T-cell (primary cell): ENCODE data around the gene SMIM5. TPM values are rescaled to one million over a fixed set of nuclear protein-coding genes. Genes with fewer than 3 reads are reported as not detected.
A peak's percentile ranks its signal among the peaks of the same experiment; 100 is the strongest.

Experiments used
- ATAC-seq, 4 experiments: fragments of 200-7000 bp in 3 of 4; fragments of 150-1000 bp in 1 of 4; cut with Tn5 transposase; replicated peaks in 1 of 4; 1 replicate in 3 of 4; 2 replicates in 1 of 4; pipeline ENCODE4 v1.10.0; 2021; ENCODE audit warnings: moderate library complexity in 3 of 4, mild to moderate bottlenecking in 2 of 4, moderate number of reproducible peaks in 1 of 4
- CTCF ChIA-PET, 2 donors: fragments of 300-600 bp; sonication (Branson Sonifier 250); formaldehyde crosslinking; loops; one replicate each; lab custom pipeline; 2022; ENCODE audit warnings: antibody characterized with exemption in 2 of 2; lab: Charles Lee
- POLR2A ChIA-PET, 2 donors: fragments of 300-600 bp; sonication (Branson Sonifier 250); formaldehyde crosslinking; loops; one replicate each; lab custom pipeline; 2022; ENCODE audit warnings: antibody characterized with exemption in 2 of 2; lab: Charles Lee
- DNase-seq, 35 experiments: peaks; one replicate each; pipeline versions ENCODE4 v3.0.0 to v3.0.0-alpha.2; 2013 to 2023
- H3K27ac ChIP-seq: one replicate; pipeline ENCODE4 v1.5.1; 2013; ENCODE audit warnings: low read length
- H3K27me3 ChIP-seq, 2 experiments: replicated peaks in 1 of 2; 1 replicate in 1 of 2; 2 replicates in 1 of 2; pipeline versions ENCODE4 v1.6.1 to v1.7.0; 2013; ENCODE audit warnings: low read length in 1 of 2, mixed read lengths in 1 of 2; ENCODE audit not compliant: control insufficient read depth in 2 of 2, insufficient read depth in 2 of 2; ENCODE audit errors: extremely low read depth in 1 of 2
- H3K36me3 ChIP-seq, 2 donors: 1 replicate in 1 of 2; 2 replicates in 1 of 2; pipeline versions ENCODE4 v1.6.1 to v1.7.0; 2013; ENCODE audit warnings: low read length in 1 of 2; ENCODE audit not compliant: control insufficient read depth in 2 of 2, insufficient read depth in 1 of 2; ENCODE audit errors: extremely low read depth in 1 of 2
- H3K4me1 ChIP-seq, 2 experiments: 1 replicate in 1 of 2; 2 replicates in 1 of 2; pipeline versions ENCODE4 v1.6.1 to v1.7.0; 2013; ENCODE audit warnings: low read length in 2 of 2, mixed read lengths in 1 of 2; ENCODE audit not compliant: insufficient read depth in 2 of 2, control insufficient read depth in 1 of 2; ENCODE audit errors: extremely low read depth in 1 of 2
- H3K4me3 ChIP-seq, 2 donors: 1 replicate in 1 of 2; 2 replicates in 1 of 2; pipeline versions ENCODE4 v1.5.1 to v1.7.0; 2013; ENCODE audit warnings: mild to moderate bottlenecking in 2 of 2, low read length in 1 of 2, moderate library complexity in 1 of 2; ENCODE audit not compliant: control insufficient read depth in 1 of 2; ENCODE audit errors: extremely low read depth in 1 of 2
- H3K9me3 ChIP-seq: 2 replicates; pipeline ENCODE4 v1.7.0; 2013
- H3K27ac Mint-ChIP-seq, 2 donors: one replicate each; pipeline ENCODE4 v1.8.0; 2020 to 2021; ENCODE audit warnings: mild to moderate bottlenecking in 2 of 2, mixed read lengths in 2 of 2
- H3K27me3 Mint-ChIP-seq, 2 donors: one replicate each; pipeline ENCODE4 v1.8.0; 2021 to 2022; ENCODE audit warnings: mixed read lengths in 2 of 2
- H3K36me3 Mint-ChIP-seq: one replicate; pipeline ENCODE4 v1.8.0; 2021; ENCODE audit warnings: mixed read lengths
- H3K4me1 Mint-ChIP-seq, 3 donors: one replicate each; pipeline ENCODE4 v1.8.0; 2020 to 2022; ENCODE audit warnings: mixed read lengths in 3 of 3, mild to moderate bottlenecking in 1 of 3
- H3K4me3 Mint-ChIP-seq, 3 donors: one replicate each; pipeline ENCODE4 v1.8.0; 2020 to 2022; ENCODE audit warnings: mild to moderate bottlenecking in 3 of 3, mixed read lengths in 3 of 3, moderate library complexity in 3 of 3
- H3K9me3 Mint-ChIP-seq, 3 donors: one replicate each; pipeline ENCODE4 v1.8.0; 2020 to 2022; ENCODE audit warnings: mixed read lengths in 3 of 3
- WGBS: methylation state at CpG from one replicate; pipeline ENCODE4 v1.1.5; 2013; ENCODE audit warnings: missing lambda C conversion rate; ENCODE audit not compliant: insufficient coverage; 5-methylcytosine and 5-hydroxymethylcytosine counted together
- total RNA-seq, 35 experiments: library from RNA in 6 of 35; stranded (reverse) in 6 of 35; fragments of 120-200 nt in 1 of 35; gene quantifications; one replicate each; pipeline versions ENCODE4 v1.2.1 to v1.2.4 and lab custom pipeline; 2013 to 2026

The SMIM5 gene
- total RNA-seq, 5 donors from 2014 or later (not counting 1 experiment from before 2014, with no cell fraction given) = 0.35 to 2.2 (median 0.82) TPM

GRCh38 chr17:75652341-75652740 lies 19.1 kb downstream of the SMIM5 start:
- Histone ChIP-seq H3K4me3 (no peak overlapping the region), H3K27ac (no peak overlapping the region), H3K36me3 (peaks cover 14 to 48% of the 10 kb centered on the region in 2 donors), H3K27me3 (no peaks in the 10 kb centered on the region), H3K4me1 (no peaks in the 10 kb centered on the region), H3K9me3 (no peaks in the 10 kb centered on the region)
- ATAC-seq = no peak
- CTCF ChIA-PET = interaction anchor here in 1 of 2 donors (0.6 to 1.2 kb wide), 2 partner anchors 18 to 961 kb away, joined by 3 to 4 read pairs; no protein-coding TSS in a partner anchor
- H3K36me3 Mint-ChIP-seq = peaks cover 44% of the 10 kb centered on the region
- no peak overlapping the region for H3K4me3 Mint-ChIP-seq
- no peak overlapping the region for H3K27ac Mint-ChIP-seq
- 91% methylated on average over 3 of the region's 5 CpGs for WGBS
- H3K4me1 Mint-ChIP-seq = peaks cover 4 to 7% (median 6%) of the 10 kb centered on the region in 3 donors
- H3K27me3 Mint-ChIP-seq = no peaks in the 10 kb centered on the region
- H3K9me3 Mint-ChIP-seq = no peaks in the 10 kb centered on the region
- DNase-seq = no peak
- POLR2A ChIA-PET = interaction anchor here in 1 of 2 donors (0.6 kb wide), 2 partner anchors 11 to 213 kb away, joined by 3 to 8 read pairs; no protein-coding TSS in a partner anchor

- Mint-ChIP-seq H3K27ac (peak overlapping the region in 1 of 2 donors; percentile 57), H3K27me3 (no peaks in the 10 kb centered on the region), H3K9me3 (no peaks in the 10 kb centered on the region), H3K4me1 (peaks cover 4 to 7% (median 6%) of the 10 kb centered on the region in 3 donors), H3K4me3 (no peak overlapping the region), H3K36me3 (peaks cover 37% of the 10 kb centered on the region)
- H3K4me3 ChIP-seq = no peak overlapping the region
- ATAC-seq (peak; percentile 60 to 75 (median 68)), DNase-seq (peak in 18 of 35 experiments; percentile 14 to 53 (median 18))
- no peaks in the 10 kb centered on the region for H3K9me3 ChIP-seq
- H3K36me3 ChIP-seq = peaks cover 16 to 50% of the 10 kb centered on the region in 2 donors
- POLR2A ChIA-PET = no interaction called here
- no peaks in the 10 kb centered on the region for H3K4me1 ChIP-seq
- WGBS = no CpG with 5 or more reads among the region's 6 CpGs
- no peak overlapping the region for H3K27ac ChIP-seq
- no peaks in the 10 kb centered on the region for H3K27me3 ChIP-seq
- CTCF ChIA-PET = interaction anchor here in 1 of 2 donors (1.2 kb wide), 1 partner anchor 8 kb away, joined by 3 read pairs; no protein-coding TSS in a partner anchor
These were observed 19.8 kb downstream of the SMIM5 start for GRCh38 chr17:75652934-75653549.

DNA sequence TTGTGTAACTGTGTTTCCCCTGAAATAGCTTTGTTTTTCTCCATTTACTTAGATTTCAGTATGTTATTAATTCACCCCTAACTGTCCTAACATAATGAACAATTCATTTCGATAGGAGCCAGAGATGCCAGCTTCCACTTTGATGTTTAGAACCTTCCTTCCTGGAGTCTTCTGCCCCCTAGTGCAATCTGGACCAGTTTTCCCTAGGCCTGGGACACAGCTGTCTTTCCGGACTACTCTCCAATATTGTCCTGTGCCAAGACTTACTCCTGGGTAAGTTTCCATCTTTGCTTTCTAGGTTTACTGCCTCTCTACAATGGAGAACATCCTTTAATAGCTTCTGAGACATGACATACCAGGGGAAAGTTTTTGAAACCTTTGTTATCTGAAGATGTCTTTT lies 20.9 kb downstream of the SMIM5 start:
- Mint-ChIP-seq H3K4me3 (no peak overlapping the region), H3K27ac (no peak overlapping the region), H3K36me3 (peaks cover 33% of the 10 kb centered on the region), H3K4me1 (peaks cover 4 to 7% (median 6%) of the 10 kb centered on the region in 3 donors), H3K27me3 (no peaks in the 10 kb centered on the region), H3K9me3 (no peaks in the 10 kb centered on the region)
- peaks cover 19 to 46% of the 10 kb centered on the region in 2 donors for H3K36me3 ChIP-seq
- ChIA-PET POLR2A (no interaction called here), CTCF (interaction anchor here (0.5 to 1.2 kb wide), 2 partner anchors 9 to 241 kb away, joined by 3 read pairs; no protein-coding TSS in a partner anchor)
- no peaks in the 10 kb centered on the region for H3K4me1 ChIP-seq
- H3K9me3 ChIP-seq = no peaks in the 10 kb centered on the region
- 60% methylated on average over 1 of the region's 2 CpGs for WGBS
- no peak overlapping the region for H3K4me3 ChIP-seq
- ATAC-seq (no peak), DNase-seq (no peak)
- H3K27me3 ChIP-seq = no peaks in the 10 kb centered on the region
- no peak overlapping the region for H3K27ac ChIP-seq

- H3K27ac ChIP-seq = no peak overlapping the region
- H3K36me3 ChIP-seq = peaks cover 16 to 53% of the 10 kb centered on the region in 2 donors
- Mint-ChIP-seq H3K27ac (no peak overlapping the region), H3K27me3 (no peaks in the 10 kb centered on the region), H3K4me3 (no peak overlapping the region), H3K4me1 (peaks cover 0 to under 1% (median 0%) of the 10 kb centered on the region in 3 donors), H3K36me3 (peaks cover 30% of the 10 kb centered on the region), H3K9me3 (no peaks in the 10 kb centered on the region)
- ATAC-seq (no peak), DNase-seq (no peak)
- POLR2A ChIA-PET = interaction anchor here in 1 of 2 donors (0.6 to 0.7 kb wide), 2 partner anchors 57 to 107 kb away, joined by 3 to 4 read pairs; no protein-coding TSS in a partner anchor
- H3K4me3 ChIP-seq = no peak overlapping the region
- no peaks in the 10 kb centered on the region for H3K4me1 ChIP-seq
- WGBS = 87% methylated on average over 3 of the region's 5 CpGs
- CTCF ChIA-PET = interaction anchor here in 1 of 2 donors (1.0 kb wide), 1 partner anchor 17 kb away, joined by 3 read pairs; no protein-coding TSS in a partner anchor
- no peaks in the 10 kb centered on the region for H3K27me3 ChIP-seq
- H3K9me3 ChIP-seq = no peaks in the 10 kb centered on the region
These were observed 25.0 kb downstream of the SMIM5 start for GRCh38 chr17:75658237-75658636.

GRCh38 chr17:75661531-75661930 lies 28.3 kb downstream of the SMIM5 start:
- peaks cover 5 to 8% of the 10 kb centered on the region in 2 experiments for H3K4me1 ChIP-seq
- DNase-seq = no peak
- peaks cover 12 to 44% of the 10 kb centered on the region in 2 donors for H3K36me3 ChIP-seq
- no peak overlapping the region for H3K4me3 ChIP-seq
- 97% methylated on average over 3 of the region's 4 CpGs for WGBS
- no peaks in the 10 kb centered on the region for H3K9me3 ChIP-seq
- peaks cover 27% of the 10 kb centered on the region for H3K36me3 Mint-ChIP-seq
- H3K9me3 Mint-ChIP-seq = no peaks in the 10 kb centered on the region
- no peak overlapping the region for H3K27ac ChIP-seq
- H3K27me3 Mint-ChIP-seq = no peaks in the 10 kb centered on the region
- POLR2A ChIA-PET = interaction anchor here in 1 of 2 donors (0.5 kb wide), 1 partner anchor 62 kb away, joined by 3 read pairs; no protein-coding TSS in a partner anchor
- H3K27me3 ChIP-seq = no peaks in the 10 kb centered on the region
- no peak overlapping the region for H3K4me3 Mint-ChIP-seq
- no peak overlapping the region for H3K27ac Mint-ChIP-seq
- ATAC-seq = no peak
- peaks cover 5 to 11% (median 7%) of the 10 kb centered on the region in 3 donors for H3K4me1 Mint-ChIP-seq
- CTCF ChIA-PET = interaction anchor here (1.5 to 2.0 kb wide), 2 partner anchors 13 to 88 kb away, joined by 3 to 4 read pairs; no protein-coding TSS in a partner anchor

- Histone ChIP-seq H3K4me3 (no peak overlapping the region), H3K27me3 (no peaks in the 10 kb centered on the region), H3K27ac (no peak overlapping the region), H3K36me3 (peaks cover 7 to 38% of the 10 kb centered on the region in 2 donors), H3K9me3 (no peaks in the 10 kb centered on the region), H3K4me1 (peaks cover 8 to 9% of the 10 kb centered on the region in 2 experiments)
- Mint-ChIP-seq H3K36me3 (peaks cover 25% of the 10 kb centered on the region), H3K4me1 (peaks cover 5 to 11% (median 7%) of the 10 kb centered on the region in 3 donors), H3K27me3 (no peaks in the 10 kb centered on the region), H3K4me3 (no peak overlapping the region), H3K27ac (no peak overlapping the region), H3K9me3 (no peaks in the 10 kb centered on the region)
- 83% methylated on average over 3 of the region's 9 CpGs for WGBS
- DNase-seq (no peak), ATAC-seq (no peak)
- CTCF ChIA-PET = interaction anchor here (0.5 to 2.0 kb wide), 3 partner anchors 12 to 797 kb away, joined by 3 to 4 read pairs (median 4); no protein-coding TSS in a partner anchor
- POLR2A ChIA-PET = no interaction called here
These were observed 29.3 kb downstream of the SMIM5 start for GRCh38 chr17:75662511-75662910.
